HG03159 (cell line): ENCODE results near the gene GIMAP1.

Source experiments
- ATAC-seq: cut with Tn5 transposase; IDR thresholded peaks from one replicate; pipeline ENCODE4 v1.9.1; 2021; ENCODE audit warnings: mild to moderate bottlenecking, moderate library complexity; ENCODE audit not compliant: unreplicated experiment

GIMAP1 gene

DNA sequence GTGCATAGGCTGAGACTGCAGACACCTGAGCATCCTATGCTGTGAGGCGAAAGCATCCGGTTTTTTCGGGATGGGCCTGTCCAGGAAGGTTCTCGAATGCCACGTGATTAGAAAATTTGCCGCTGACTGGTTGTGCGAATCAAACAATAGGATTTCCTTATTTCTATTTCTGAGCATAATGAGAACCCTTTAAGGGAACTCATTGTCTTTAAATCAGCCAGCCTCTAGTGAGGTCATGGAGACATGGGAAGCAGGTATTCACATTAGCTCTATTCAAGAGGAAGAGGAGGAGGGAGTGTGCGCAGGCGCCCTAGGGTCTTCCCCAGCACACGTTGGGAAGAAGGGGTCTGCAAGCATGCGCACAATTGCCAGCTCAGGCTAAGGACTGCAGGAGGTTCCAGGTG, 5.6 kb downstream of the GIMAP1 start:
- no peak for ATAC-seq

DNA sequence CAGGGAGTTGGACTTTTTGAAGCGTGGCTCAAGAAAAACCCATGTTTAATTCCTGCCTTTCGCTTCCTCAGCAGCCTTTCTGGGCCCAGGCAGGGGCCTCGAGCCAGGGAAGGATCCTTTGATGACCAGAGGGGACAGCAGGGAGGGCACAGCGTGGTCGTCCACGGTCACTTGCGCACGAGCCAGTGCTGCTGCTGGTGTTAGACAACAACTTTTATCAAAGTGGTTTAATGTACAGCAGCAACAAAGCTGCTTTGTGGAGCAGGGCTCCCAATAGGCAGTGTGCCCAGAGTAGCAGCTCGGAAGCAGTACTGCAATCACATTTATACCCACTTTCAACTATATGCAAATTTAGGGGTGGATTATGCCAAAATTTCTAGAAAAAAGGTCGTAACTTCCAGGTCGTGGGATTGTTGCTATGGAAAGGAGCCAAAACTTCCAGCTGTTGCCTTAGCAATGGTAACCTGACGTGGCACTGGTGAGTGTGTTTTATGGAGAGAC, 6.1 kb downstream of the GIMAP1 start:
- no peak for ATAC-seq

DNA sequence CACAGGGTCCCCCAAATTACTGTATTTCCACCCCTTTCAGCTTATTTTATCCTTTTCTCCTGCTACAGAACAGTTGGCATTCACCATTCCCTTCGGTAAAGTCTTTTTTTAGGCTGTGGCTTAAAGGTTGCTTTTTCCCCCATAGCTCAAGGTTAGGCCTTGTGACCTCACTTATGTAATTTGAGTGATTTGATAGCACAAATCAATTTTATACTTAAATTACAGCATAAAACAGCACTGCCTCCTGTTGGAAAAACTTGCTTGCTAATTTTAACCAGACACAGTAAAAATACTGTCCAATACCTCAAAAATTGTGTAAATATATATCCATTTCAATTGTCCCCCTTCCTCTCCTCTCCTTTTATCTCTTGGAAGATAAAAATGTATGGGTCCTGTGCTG, 7.1 kb downstream of the GIMAP1 start:
- no peak for ATAC-seq

DNA sequence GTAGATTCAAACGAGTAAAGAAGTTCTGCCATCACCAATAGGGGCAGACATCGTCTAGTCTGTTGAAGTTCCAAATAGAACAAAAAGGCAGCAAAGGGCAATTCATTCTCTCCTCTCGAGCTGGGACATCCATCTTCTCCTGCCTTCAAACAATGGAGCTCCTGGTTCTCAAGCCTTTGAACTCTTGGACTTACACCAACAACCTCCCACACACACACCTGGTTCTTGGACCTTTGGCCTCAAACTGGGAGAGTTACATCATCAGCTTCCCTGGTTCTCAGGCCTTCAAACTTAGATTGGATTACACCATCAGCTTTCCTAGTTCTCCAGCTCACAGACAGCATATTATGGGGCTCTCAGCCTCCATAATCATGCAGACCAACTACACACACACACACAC, 11.0 kb downstream of the GIMAP1 start:
- no peak for ATAC-seq

DNA sequence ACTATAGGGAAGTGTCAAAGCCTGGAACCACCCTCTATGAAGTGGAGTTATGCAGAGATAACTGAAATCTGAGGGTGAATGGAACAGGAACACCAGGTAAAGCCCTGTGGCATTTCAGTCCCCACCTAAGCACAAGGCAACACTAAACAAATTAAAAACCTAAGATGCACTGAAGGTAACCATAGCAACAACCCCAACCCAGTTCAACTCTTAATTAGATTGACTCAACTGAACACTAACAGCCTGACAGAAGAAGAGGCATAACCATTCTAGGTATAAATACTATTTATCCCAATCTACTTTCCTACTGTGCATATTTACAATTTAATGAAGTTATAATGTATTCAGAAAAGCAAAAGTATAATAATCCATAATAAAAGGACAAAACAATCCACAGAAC, 11.6 kb downstream of the GIMAP1 start:
- no peak for ATAC-seq

DNA sequence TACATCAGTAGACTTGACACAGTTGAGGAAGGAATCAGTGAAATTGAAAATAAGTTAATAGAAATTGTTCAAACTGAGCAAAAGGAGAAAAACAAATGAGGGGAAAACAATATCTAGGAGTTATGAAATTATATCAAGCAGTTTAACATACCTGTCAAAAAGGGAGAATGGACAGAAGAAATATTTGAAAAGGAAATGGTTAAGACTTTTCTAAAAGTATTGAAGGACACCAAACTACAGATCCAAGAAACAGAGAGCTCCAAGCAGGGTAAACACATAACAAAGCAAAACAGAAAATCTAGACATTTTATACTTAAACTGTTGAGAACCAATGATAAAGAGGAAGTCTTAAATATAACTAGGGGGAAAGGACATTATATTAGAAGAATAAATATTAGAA, 12.2 kb downstream of the GIMAP1 start:
- no peak for ATAC-seq

DNA sequence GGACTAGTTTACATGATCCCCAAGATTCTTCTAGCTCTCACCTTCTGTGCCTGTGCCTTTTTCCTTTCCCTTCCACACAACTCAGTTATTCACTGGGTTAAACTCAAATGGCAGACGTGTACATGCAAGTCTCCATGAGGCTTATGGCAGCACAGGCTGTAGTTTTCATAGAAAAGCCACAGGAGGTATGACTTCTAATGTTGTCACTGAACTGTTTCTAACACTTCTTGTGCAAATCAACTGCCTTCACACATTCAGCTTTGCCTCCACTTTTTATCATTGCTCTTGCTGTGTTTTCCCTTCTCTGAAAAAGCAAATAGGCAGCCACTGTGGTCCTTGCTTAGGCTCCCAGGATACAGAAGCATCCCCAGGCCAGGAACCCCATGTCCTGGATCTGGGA, 15.5 kb downstream of the GIMAP1 start:
- no peak for ATAC-seq

DNA sequence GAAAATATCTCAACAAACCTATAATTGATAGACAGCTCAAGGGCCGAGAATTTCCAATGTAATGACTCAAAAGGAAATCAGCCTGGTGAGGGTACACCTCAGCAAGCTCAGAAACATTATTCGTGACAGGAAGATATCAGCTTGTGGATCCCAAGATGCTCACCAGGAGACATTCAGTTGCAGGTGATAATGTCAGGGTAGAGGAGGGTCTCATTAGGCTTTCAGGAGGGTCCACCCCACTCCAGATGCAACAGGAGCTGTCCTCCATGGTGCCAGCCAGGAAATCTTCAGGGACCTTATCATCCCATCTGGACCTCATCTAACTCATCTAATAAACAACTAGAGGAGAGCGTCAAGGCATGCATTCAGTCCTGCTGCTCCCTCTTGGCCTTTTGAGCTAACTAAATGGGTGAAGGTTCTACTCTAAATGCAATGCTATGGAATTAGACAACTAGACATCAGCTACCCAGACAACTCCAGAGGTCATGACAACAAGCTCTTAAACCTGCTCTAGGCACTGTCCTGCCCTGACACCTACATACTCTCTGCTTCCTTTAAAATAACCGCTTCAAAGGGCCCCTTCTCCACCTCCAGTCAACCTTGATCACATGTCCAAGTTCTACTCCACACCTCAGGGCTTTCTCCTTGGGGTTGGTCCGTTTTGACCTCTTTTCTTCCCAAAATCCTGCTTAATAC, 16.5 kb downstream of the GIMAP1 start:
- ATAC-seq: no peak

DNA sequence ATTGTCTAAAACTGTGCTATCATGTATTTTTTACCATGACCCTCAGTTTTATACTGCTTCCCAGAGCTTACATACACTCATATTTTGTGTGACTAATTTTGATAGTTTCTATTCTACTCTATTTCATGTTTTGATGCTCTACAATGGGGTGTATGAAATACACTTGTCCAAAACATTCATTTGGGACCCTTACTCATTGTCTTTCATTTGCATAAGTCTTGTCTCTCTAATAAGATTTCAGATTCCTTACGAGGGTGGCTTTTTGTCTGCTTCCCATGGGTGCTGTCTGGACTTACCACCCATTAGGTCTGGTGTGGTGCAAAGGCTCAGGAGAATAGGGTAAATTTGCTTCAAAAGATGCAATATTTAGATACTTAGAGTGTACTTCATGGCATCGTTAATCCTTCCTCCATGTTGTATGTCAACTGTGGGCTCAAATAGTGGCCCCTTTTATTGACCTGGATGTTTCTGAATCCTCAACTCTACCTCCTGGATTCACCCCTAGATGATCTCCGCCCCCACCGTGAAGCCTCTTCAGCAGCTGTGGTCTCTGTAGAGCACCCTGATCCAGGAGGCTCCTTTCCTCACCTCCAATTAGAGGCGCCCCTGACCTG, 17.2 kb downstream of the GIMAP1 start:
- no peak for ATAC-seq

DNA sequence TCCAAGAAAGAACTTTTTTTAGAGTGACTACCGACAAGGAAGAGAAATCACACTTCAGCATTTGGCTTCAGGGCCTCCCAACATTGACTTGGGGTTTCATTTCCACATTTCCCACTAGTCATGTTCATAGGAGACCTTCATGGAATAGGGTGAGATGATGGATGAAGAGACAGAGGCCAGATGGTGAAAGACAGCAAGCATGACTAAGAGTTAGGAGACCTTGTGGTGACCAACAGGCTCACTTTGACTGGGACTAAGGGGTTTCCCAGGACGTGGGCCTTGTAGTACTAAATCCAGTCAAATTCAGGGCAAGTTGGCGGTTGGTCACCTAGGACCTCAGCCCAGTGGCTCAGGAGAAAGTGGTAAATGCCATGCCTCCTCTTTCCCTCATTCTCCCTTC, 17.8 kb downstream of the GIMAP1 start:
- ATAC-seq: no peak

DNA sequence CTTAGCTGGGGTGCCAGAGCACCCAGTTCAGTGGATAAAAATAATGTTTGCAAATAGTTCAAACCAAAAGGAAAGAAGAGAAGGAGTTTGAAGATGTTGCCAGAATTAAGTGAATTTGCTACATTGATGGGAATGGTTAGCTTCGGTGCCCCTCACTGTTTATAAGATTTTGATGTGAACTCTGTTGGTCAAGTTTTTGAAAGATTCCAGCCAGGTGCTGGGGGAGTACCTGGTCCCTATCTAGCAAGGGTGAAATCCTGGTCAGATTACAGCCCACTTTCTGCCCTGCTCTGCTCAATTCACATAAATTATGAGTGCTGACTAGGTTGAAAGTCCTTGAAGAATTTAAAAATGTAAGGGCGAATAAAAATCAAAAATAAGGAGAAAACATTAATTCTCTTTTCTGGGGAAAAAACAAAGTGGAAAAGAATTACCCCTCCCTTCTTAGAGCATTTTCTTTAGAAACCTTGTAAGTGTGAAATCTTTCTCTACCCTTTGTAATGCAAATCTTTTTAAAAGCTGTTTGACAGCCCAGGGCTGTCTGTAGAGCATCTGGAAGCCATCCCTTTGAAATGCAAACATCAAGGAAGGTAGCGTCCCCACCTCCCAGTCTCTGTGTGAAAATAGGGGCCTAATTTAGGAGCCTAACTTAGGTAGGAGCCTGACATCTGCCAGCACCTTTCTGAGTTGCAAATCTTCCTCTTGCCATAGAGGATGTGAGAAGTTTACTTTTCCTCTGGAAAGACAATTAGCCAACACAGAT, 19.4 kb downstream of the GIMAP1 start:
- no peak for ATAC-seq

DNA sequence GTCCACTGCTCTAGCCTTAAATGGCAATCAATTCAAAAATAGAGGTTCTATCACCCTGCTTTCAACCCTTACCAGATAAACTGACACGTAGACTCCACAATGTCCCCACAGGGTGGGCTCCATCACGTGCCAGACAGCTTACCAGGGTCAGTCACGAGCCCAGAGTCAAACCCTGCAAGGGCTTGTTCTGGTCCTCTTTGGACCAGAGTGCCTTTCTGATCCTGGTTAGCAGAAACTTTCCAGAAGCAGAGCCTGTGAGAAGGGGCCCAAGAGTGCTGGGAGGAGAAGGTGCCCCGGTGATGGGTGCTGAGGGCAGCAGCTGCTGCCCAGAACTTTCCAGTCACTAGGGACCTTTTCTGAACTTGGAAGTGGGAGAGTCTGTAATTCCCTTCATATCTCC, 20.5 kb downstream of the GIMAP1 start:
- ATAC-seq: no peak

DNA sequence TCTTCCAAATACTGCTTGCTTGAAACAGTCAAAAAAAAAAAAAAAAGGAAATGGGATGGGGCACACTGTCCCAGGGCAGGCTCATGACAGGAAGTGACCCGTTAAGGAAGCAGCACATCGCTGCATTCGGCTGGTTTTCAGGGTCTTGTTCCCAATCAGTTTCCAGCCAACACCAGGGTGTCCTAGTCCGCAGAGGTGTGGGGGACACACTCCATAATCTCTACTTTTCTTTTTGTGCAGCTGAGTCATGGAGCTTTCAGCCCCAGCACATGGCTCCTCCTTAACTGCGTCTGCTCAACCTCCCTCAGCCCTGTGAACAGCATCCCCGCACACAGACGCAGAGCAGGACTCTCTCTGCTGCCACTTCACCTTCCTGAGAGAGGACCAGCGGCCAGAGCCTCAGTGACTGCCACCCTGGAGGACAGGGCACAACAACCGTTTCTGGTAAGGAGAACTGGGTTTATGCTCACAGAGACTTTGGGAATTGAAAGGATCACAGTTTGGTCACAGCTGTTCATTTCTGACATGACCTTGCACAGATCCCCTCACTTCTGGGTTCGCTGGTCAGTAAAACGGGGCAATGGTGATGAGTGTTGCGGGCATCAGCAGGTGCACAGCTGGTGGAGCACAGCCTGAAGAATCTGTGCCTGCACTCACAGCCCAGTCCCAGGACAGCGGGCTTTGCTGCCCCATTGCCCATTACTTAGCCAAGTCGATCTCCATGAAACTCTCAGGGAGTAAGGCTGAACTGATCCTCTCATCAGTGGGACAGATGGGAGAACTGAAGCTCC, 21.0 kb downstream of the GIMAP1 start, which contains the start of gene GIMAP5:
Gene GIMAP5, plus strand, starts transcription at position 154 of the 791 bp plus-strand sequence. CDS start 3,467 bp downstream, outside the sequence.
- ATAC-seq: no peak

DNA sequence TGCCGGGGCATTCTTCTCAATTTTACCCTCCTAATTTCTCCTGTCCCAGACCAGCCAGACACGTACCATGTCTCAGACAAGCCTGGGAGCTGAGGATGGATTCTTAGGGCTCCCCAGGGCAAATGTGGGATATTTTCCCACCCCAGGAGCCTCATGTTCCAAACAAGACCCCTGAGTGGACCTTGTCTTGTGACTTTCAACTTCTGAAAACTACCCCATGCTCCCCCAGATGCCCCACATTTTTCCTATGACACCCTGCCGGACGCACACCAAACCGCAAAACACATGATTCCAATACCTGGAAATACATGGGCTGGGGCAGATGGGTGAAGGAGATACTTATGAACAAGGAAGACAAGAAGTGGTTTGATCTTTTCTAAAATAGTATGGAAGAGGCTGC, 21.7 kb downstream of the GIMAP1 start:
- no peak for ATAC-seq

DNA sequence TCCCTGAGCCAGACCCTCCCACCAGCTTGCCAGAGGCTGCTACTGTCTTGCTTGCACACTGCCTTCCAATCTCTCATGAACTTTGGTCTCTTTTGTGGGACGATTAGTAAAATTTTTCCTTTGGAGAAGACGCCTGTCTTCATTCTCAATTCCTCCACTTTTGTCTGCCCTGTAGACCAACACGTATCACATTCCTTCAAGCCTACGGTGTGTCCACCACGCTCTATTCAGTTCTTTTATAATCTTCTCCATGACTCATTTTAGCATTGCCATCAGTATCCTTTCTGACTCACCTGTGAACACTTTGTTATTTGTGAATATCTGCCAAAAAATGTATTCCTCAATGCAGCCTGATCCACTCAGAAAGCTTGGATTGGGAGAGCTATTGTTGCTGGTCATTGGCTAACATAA, 22.2 kb downstream of the GIMAP1 start:
- no peak for ATAC-seq

DNA sequence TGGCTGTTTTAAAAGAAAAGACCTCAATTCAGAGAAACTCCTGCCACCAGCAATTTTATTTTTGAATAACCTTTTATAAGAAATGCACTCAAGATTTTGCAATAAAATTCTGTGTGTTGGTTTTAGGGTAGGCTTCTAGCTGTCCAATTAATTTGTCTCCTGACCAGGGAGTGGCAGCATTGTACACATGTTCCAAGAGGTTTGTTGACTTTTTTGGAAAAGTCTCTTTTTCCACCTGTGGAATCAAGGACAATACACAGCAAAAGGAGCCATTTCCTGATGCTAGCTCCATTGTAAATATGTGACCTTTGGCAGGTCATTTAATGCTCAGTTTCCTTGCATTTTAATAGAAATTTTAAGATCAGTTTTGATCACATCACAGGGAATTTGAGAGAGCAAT, 22.6 kb downstream of the GIMAP1 start:
- no peak for ATAC-seq

DNA sequence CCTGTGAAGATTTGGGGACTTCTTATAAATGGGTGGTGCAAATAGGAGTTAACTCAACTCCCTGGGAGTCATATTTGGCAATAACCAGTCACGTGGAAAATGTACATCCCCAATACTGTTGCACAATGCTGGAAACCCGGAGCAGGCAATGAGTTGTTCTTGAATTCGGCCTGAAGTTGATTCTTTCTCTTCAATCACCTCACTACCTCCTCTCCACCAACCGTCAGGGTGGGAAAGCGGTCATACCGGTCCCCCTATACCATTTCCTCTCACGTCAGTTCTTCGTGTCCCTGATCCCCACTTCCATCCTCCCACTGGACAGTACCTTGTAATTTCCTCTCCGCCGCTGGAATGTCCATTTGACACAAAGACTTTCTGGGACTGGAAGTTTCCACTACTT, 23.6 kb downstream of the GIMAP1 start:
- ATAC-seq: no peak

DNA sequence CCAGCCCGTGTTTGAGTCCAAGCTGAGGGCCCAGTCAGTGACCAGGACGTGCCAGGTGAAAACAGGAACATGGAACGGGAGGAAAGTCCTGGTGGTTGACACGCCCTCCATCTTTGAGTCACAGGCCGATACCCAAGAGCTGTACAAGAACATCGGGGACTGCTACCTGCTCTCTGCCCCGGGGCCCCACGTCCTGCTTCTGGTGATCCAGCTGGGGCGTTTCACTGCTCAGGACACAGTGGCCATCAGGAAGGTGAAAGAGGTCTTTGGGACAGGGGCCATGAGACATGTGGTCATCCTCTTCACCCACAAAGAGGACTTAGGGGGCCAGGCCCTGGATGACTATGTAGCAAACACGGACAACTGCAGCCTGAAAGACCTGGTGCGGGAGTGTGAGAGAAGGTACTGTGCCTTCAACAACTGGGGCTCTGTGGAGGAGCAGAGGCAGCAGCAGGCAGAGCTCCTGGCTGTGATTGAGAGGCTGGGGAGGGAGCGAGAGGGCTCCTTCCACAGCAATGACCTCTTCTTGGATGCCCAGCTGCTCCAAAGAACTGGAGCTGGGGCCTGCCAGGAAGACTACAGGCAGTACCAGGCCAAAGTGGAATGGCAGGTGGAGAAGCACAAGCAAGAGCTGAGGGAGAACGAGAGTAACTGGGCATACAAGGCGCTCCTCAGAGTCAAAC, 26.0 kb downstream of the GIMAP1 start:
- no peak for ATAC-seq

DNA sequence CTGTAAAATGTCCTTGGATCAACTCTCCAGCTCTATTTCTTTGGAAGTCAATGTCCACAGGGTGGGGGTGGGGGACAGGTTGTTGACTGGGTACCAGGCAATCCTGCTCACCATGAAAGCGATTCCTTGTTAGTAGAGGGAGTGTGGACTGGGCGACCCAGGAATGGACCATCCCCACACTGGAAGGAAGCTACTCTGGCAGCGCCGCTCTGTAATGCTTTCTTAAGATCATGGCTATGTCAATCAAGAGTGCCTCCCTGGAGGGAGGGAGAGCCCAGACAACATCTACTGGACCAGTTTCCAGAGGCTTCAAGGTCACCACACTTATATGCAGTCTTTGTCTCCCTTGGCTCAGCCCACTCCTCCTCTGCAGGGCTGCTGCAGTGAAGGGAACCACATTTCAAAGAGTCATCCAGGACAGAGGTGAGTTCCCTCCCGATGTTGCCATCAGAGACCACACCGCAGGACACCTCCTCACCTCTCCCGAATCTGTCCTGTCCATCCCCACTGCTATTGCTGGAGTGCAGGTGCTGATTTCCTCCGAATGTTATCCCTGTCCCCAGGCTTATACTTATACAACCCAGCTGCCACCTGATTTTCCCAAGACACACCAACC, 27.7 kb downstream of the GIMAP1 start:
- ATAC-seq: no peak

DNA sequence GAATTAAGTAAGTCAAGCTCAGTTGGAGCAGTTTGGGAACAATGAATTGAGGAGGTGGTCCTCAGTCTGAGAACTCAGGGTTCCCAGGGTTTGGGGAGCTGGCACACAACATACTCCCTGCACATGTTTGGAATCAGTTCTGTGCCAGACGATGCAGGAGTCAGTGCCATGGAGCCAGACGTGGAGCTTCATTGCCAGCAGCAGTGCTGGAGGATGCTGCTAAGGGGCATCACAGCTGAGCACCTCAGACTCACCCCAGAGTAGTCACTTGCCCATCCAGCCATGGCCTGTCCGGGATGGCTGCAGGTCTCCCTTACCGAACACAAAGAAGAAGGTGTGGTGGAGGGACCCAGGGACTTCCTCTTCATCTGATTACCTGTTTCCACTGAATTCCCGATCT, 28.7 kb downstream of the GIMAP1 start:
- ATAC-seq: no peak
